Esophagus muscularis mucosa (tissue), 4 donors: Measurements from ENCODE around the gene KAZN. TPM values are rescaled to one million over a fixed set of nuclear protein-coding genes. Genes with fewer than 3 reads are reported as not detected.

Experiments used
- DNase-seq: peaks from one replicate; pipeline ENCODE4 v3.0.0-alpha.2; 2017; ENCODE audit errors: extremely low spot score
- H3K27ac ChIP-seq, 4 donors: fragments of 200-600 bp; sonication (generic); replicated peaks in 1 of 4; 1 replicate in 3 of 4; 2 replicates in 1 of 4; pipeline ENCODE4 v1.5.1; 2016 to 2019; ENCODE audit warnings: mild to moderate bottlenecking in 1 of 4
- H3K27me3 ChIP-seq, 4 donors: fragments of 200-600 bp; sonication (generic); one replicate each; pipeline versions ENCODE4 v1.5.1 to v1.6.0; 2016 to 2019
- H3K36me3 ChIP-seq, 4 donors: fragments of 200-600 bp; sonication (generic); one replicate each; pipeline ENCODE4 v1.5.1; 2016 to 2019
- H3K4me1 ChIP-seq, 4 donors: fragments of 200-600 bp; sonication (generic); one replicate each; pipeline ENCODE4 v1.5.1; 2016 to 2019
- H3K4me3 ChIP-seq, 4 donors: fragments of 200-600 bp; sonication (generic); 1 replicate in 2 of 4; 2 replicates in 2 of 4; pipeline ENCODE4 v1.5.1; 2016 to 2019; ENCODE audit warnings: mild to moderate bottlenecking in 4 of 4, moderate library complexity in 1 of 4
- H3K9me3 ChIP-seq, 4 donors: fragments of 200-600 bp; sonication (generic); 1 replicate in 3 of 4; 2 replicates in 1 of 4; pipeline ENCODE4 v1.5.1; 2016 to 2019
- EP300 ChIP-seq: sonication (generic); formaldehyde crosslinking; IDR thresholded peaks from one replicate; pipeline ENCODE4 v1.6.1; 2017; ENCODE audit warnings: antibody characterized with exemption
- POLR2A ChIP-seq: fragments of 450-650 bp; IDR thresholded peaks from one replicate; pipeline ENCODE4 v1.6.1; 2017; ENCODE audit warnings: antibody characterized with exemption, moderate library complexity, mild to moderate bottlenecking, low read depth
- POLR2AphosphoS5 ChIP-seq, 2 donors: sonication (generic); formaldehyde crosslinking; IDR thresholded peaks; one replicate each; pipeline ENCODE4 v1.6.1; 2017; ENCODE audit warnings: antibody characterized with exemption in 2 of 2
- WGBS: methylation state at CpG from one replicate; pipeline ENCODE4 v1.1.5; 2018; 5-methylcytosine and 5-hydroxymethylcytosine counted together
- intact Hi-C: fragments of 100-400 bp; cut with DNase I; formaldehyde crosslinking; loops from one replicate; pipeline ENCODE4 v1.15.1; 2023
- total RNA-seq, 4 donors: library from RNA; depleted of rRNA; stranded (reverse); fragments of >200 nt; gene quantifications; one replicate each; pipeline versions ENCODE4 v1.1.0 to v1.2.1, GENCODE V29; 2016
- TF ChIP-seq, protein P1 (sequence below), 3 experiments: fragments of 200-600 bp in 2 of 3; fragments of 450-650 bp in 1 of 3; sonication (generic) in 2 of 3; IDR thresholded peaks; one replicate each; pipeline ENCODE4 v1.5.1; 2017 to 2019; ENCODE audit warnings: antibody characterized with exemption in 3 of 3, mild to moderate bottlenecking in 2 of 3, moderate library complexity in 1 of 3

The KAZN gene
- total RNA-seq, 4 donors from 2014 or later = 9.9 to 14.1 (median 11.9) TPM

DNA sequence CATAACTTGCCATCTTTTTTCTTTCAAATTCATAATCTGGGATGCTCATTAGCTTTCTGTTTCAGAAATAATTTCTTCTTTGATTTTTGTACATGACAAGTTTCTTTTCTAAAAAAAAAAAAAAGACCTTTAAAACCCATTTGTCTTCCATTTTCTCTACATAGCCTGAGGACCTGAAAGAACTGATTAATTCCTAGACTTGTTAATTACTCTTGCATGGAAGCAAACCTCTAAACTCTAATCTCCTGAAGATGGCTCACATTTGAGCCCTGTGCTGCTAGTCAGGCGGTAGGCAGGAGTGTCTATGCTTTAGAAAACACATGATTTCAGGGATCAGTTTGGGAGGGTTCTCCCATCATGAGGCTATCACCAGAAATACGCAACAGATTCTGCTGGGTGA is 152.0 kb downstream of the KAZN start:
- intact Hi-C loops = no loop called here
- DNase-seq = no peak
- no peaks in the 10 kb centered on the region for H3K36me3 ChIP-seq
- no peaks in the 10 kb centered on the region for H3K9me3 ChIP-seq
- peaks cover 0 to under 1% (median under 1%) of the 10 kb centered on the region in 4 donors for H3K4me1 ChIP-seq
- H3K4me3 ChIP-seq = no peak overlapping the region
- H3K27me3 ChIP-seq = no peaks in the 10 kb centered on the region
- WGBS = 93% methylated on average over 2 of the region's 2 CpGs
- no peak overlapping the region for H3K27ac ChIP-seq
- TF ChIP-seq POLR2A (no peak), EP300 (no peak), POLR2AphosphoS5 (IDR thresholded peaks at IDR 0.05) (no peak)
- TF ChIP-seq, protein P1, sequence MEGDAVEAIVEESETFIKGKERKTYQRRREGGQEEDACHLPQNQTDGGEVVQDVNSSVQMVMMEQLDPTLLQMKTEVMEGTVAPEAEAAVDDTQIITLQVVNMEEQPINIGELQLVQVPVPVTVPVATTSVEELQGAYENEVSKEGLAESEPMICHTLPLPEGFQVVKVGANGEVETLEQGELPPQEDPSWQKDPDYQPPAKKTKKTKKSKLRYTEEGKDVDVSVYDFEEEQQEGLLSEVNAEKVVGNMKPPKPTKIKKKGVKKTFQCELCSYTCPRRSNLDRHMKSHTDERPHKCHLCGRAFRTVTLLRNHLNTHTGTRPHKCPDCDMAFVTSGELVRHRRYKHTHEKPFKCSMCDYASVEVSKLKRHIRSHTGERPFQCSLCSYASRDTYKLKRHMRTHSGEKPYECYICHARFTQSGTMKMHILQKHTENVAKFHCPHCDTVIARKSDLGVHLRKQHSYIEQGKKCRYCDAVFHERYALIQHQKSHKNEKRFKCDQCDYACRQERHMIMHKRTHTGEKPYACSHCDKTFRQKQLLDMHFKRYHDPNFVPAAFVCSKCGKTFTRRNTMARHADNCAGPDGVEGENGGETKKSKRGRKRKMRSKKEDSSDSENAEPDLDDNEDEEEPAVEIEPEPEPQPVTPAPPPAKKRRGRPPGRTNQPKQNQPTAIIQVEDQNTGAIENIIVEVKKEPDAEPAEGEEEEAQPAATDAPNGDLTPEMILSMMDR (IDR thresholded peaks at IDR 0.05) = no peak

GRCh38 chr1:14755518-14756252 is 157.2 kb downstream of the KAZN start:
- 71% methylated on average over 8 of the region's 9 CpGs for WGBS
- no peaks in the 10 kb centered on the region for H3K9me3 ChIP-seq
- intact Hi-C loops = no loop called here
- TF ChIP-seq EP300 (no peak), POLR2AphosphoS5 (IDR thresholded peaks at IDR 0.05) (no peak), POLR2A (no peak)
- TF ChIP-seq, protein P1 (IDR thresholded peaks at IDR 0.05) = no peak
- DNase-seq = no peak
- no peak overlapping the region for H3K4me3 ChIP-seq
- no peaks in the 10 kb centered on the region for H3K27me3 ChIP-seq
- peaks cover 0 to 24% (median 22%) of the 10 kb centered on the region in 4 donors for H3K4me1 ChIP-seq
- H3K36me3 ChIP-seq = no peaks in the 10 kb centered on the region
- no peak overlapping the region for H3K27ac ChIP-seq

GRCh38 chr1:14756589-14757285 is 158.3 kb downstream of the KAZN start:
- WGBS = 21% methylated on average over 6 of the region's 6 CpGs
- no peaks in the 10 kb centered on the region for H3K9me3 ChIP-seq
- no peaks in the 10 kb centered on the region for H3K36me3 ChIP-seq
- no peaks in the 10 kb centered on the region for H3K27me3 ChIP-seq
- H3K4me1 ChIP-seq = peaks cover 0 to 24% (median 22%) of the 10 kb centered on the region in 4 donors
- intact Hi-C loops = no loop called here
- no peak for DNase-seq
- TF ChIP-seq POLR2AphosphoS5 (IDR thresholded peaks at IDR 0.05) = peak in 1 of 2 donors; percentile 13
- TF ChIP-seq, protein P1 (IDR thresholded peaks at IDR 0.05) = no peak
- no peak for TF ChIP-seq POLR2A
- H3K27ac ChIP-seq = peak overlapping the region in 1 of 4 donors; percentile 65
- H3K4me3 ChIP-seq = no peak overlapping the region

DNA sequence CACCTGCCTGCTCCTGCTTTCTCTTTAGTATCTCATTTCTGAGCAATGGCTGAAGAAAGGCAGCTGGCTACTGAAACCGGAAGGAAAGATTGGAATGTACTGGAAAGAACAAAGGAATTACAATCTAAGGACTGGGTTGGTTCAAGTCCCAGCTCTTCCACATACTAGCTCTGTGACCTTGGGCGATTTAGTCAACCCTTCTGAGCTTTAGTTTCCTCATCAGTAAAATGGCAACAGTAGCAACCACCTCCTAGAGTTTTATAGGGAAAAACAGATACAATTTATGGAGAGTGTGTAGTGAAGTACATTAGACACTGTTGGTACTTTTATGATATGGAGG is 158.8 kb downstream of the KAZN start:
- Histone ChIP-seq H3K36me3 (no peaks in the 10 kb centered on the region), H3K9me3 (no peaks in the 10 kb centered on the region), H3K27ac (peak overlapping the region in 1 of 4 donors; percentile 65), H3K27me3 (no peaks in the 10 kb centered on the region), H3K4me3 (no peak overlapping the region), H3K4me1 (peaks cover 0 to 24% (median 22%) of the 10 kb centered on the region in 4 donors)
- intact Hi-C loops = no loop called here
- WGBS = 37% methylated on average over 2 of the region's 2 CpGs
- TF ChIP-seq POLR2AphosphoS5 (IDR thresholded peaks at IDR 0.05) (no peak), POLR2A (no peak), EP300 (no peak)
- TF ChIP-seq, protein P1 (IDR thresholded peaks at IDR 0.05) = no peak
- no peak for DNase-seq
